A549 treated with AZD9567 at 1 μM for 4 hours (cell line): ENCODE data around the gene CIDEA. TPM values are rescaled to one million over a fixed set of nuclear protein-coding genes. Genes with fewer than 3 reads are reported as not detected.

Experiments
- total RNA-seq: library from RNA; stranded (reverse); fragments of 200-300 nt; extraction: Qiagen RNA extraction; gene quantifications from 5 replicates; pipeline ENCODE4 v1.2.3, GENCODE V29; 2022; ENCODE audit not compliant: insufficient read depth

Gene CIDEA, protein sequence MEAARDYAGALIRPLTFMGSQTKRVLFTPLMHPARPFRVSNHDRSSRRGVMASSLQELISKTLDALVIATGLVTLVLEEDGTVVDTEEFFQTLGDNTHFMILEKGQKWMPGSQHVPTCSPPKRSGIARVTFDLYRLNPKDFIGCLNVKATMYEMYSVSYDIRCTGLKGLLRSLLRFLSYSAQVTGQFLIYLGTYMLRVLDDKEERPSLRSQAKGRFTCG
- total RNA-seq = not detected in 5 replicates

DNA sequence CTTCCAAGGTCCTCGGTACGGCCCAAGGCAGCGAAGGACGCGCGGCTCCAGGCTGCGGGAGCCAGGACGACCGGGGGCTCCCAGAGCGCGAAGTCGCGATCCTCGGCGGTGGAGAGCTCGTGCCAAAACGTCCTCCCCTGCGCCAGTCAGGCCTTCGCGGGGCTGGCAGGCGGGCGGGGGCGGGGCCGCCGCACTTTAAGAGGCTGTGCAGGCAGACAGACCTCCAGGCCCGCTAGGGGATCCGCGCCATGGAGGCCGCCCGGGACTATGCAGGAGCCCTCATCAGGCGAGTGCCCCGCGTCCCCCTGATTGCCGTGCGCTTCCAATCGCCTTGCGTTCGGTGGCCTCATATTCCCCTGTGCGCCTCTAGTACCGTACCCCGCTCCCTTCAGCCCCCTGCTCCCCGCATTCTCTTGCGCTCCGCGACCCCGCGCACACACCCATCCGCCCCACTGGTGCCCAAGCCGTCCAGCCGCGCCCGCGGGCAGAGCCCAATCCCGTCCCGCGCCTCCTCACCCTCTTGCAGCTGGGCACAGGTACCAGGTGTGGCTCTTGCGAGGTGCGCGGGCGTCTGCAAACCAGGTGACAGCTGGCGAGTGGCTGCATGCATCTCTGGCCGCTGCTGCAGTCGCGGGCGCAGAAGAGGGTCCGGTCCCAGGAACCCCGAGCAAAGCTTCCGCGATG lies at the start of gene CIDEA:
TSS of gene CIDEA (plus strand) at position 226 of the 684 bp plus-strand sequence. CDS start at position 249, 23 bp downstream.

DNA sequence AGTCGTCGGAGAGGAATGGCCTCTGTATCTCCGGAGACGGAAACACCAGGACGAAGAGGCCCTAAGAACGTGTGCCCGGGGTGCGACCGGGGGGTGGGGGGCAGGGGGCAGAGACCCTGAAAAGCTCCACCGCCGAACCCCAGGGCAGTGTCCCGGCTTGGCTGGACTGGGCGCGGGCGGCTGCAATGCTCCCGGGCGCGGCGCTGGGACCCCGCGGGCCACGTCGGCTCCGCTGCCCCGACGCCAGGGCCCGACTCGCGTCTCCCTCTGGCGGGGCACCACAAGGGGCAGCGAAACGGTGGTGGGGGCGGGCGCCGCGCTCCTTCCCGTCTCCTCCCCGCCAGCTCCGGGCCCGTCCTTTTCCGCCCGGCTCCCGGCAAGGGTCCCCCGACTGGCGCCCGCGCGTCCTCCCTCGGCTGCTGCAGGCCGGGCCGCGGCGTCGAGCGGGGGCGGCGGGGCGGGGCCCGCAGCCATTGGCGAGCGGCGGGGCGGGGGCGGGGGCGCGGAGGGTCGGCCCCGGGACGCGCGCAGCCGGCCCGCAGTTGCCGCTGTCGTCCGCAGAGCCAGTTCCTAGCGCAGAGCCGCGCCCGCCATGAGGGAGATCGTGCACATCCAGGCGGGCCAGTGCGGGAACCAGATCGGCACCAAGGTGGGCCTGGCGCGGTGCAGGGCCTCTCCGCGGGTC lies 53.7 kb downstream of the CIDEA start, which contains the start of gene TUBB6:
TSS of gene TUBB6 (plus strand) at position 541 of the 685 bp plus-strand sequence. CDS start at position 593, 52 bp downstream.

Other genes with a start within 250 kb of the CIDEA start
- gene ANKRD62, start 160.5 kb upstream of the CIDEA start, total RNA-seq = not detected in 5 replicates
- gene TUBB6, start 53.9 kb downstream of the CIDEA start, total RNA-seq = 210 to 229 TPM (median 218 TPM) in 5 replicates
- gene AFG3L2, start 122.9 kb downstream of the CIDEA start, total RNA-seq = 39.8 to 69.3 TPM (median 40.3 TPM) in 5 replicates
- gene PRELID3A, start 153.6 kb downstream of the CIDEA start, total RNA-seq = 3.6 to 7.8 TPM (median 7.3 TPM) in 5 replicates